ENCODE data around the gene ESPN.

DNA sequence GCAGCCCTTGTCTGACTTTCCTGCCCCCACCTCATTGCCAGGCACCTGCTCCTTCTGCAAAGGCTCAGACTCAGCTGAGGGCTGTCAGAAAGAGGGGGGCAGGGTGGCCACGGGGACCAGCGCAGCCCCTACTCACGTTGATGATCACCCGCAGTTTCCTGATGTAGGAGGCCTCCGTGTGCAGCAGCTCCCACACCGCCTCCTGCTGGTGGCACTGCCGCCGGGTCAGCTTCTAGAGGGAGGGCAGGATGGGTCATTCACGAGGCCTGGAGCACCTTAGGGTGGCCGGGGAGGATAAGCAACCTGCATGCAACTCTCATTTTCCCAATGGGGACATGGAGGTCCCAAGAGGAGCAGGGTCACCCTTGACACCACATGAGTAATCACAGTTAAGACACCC lies 47.8 kb downstream of the ESPN start:
- no peak for TF ChIP-seq POLR2A (IDR thresholded peaks at IDR 0.05)
- TF ChIP-seq, protein P1, sequence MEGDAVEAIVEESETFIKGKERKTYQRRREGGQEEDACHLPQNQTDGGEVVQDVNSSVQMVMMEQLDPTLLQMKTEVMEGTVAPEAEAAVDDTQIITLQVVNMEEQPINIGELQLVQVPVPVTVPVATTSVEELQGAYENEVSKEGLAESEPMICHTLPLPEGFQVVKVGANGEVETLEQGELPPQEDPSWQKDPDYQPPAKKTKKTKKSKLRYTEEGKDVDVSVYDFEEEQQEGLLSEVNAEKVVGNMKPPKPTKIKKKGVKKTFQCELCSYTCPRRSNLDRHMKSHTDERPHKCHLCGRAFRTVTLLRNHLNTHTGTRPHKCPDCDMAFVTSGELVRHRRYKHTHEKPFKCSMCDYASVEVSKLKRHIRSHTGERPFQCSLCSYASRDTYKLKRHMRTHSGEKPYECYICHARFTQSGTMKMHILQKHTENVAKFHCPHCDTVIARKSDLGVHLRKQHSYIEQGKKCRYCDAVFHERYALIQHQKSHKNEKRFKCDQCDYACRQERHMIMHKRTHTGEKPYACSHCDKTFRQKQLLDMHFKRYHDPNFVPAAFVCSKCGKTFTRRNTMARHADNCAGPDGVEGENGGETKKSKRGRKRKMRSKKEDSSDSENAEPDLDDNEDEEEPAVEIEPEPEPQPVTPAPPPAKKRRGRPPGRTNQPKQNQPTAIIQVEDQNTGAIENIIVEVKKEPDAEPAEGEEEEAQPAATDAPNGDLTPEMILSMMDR (IDR thresholded peaks at IDR 0.05): no peak

All from gastroesophageal sphincter (tissue), 3 donors.